ENCODE results near the gene ATXN10. TPM values are rescaled to one million over a fixed set of nuclear protein-coding genes. Genes with fewer than 3 reads are reported as not detected.

The ATXN10 gene
- total and polyA plus RNA-seq, 10 of the 15 experiments (the other 5 are each of a cell fraction or from before 2014, with no cell fraction given): 29.2 to 249 (median 146) TPM

DNA sequence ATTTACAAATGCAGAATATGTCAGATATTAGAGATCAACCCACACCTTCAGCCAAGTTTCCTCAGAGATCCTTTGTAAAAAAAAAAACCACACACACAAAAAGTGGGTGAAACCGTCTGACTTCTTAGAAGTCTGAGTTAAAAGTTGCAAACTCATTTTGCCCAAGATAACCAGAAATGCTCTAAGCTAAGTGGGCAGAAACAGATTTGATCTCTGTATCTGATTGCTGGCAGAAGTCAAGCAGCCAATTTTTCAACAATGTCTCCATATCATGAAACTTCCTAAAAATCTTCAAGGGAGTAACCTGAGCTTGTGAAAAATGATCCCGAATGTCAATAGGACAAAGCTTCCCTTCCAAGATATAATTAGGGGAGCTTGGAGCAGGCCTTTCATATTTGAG lies 28.6 kb upstream of the ATXN10 start:
- in situ Hi-C loops (cut with MboI): loop anchor here (5.0 kb wide), 1 partner anchor 324 kb away; no protein-coding TSS in a partner anchor
- Histone ChIP-seq H4K20me1 (ENCODE audit: control insufficient read depth, insufficient read depth) (no peaks in the 10 kb centered on the region), H3K79me2 (ENCODE audit: control insufficient read depth, insufficient read depth, low read length) (no peaks in the 10 kb centered on the region), H2AFZ (ENCODE audit: control insufficient read depth, low read depth, low read length) (no peak overlapping the region), H3K27ac (ENCODE audit: control insufficient read depth, insufficient read depth) (no peak overlapping the region), H3K9ac (ENCODE audit: control insufficient read depth, insufficient read depth, low read length) (no peak overlapping the region), H3K4me2 (ENCODE audit: control insufficient read depth, insufficient read depth) (no peak overlapping the region), H3K9me3 (replicated peaks; ENCODE audit: control insufficient read depth, insufficient read depth, low read length) (no peaks in the 10 kb centered on the region), H3K4me1 (ENCODE audit: control insufficient read depth, insufficient read depth, low read length) (peaks cover 5% of the 10 kb centered on the region; the same call in 1 of the 2 replicates), H3K4me3 (no peak overlapping the region), H3K27me3 (replicated peaks in 1 of 2; ENCODE audit: control insufficient read depth in 2 of 2, insufficient read depth in 2 of 2, low read length in 1 of 2) (peaks cover 2 to 3% of the 10 kb centered on the region in 2 experiments; a peak in 2 of 4 replicates), H3K36me3 (ENCODE audit: control insufficient read depth in 2 of 2, insufficient read depth in 2 of 2, low read length in 1 of 2) (no peaks in the 10 kb centered on the region)
- intact Hi-C loops (cut with micrococcal nuclease; ENCODE audit: unreplicated experiment): loop anchor here (10.0 kb wide), 1 partner anchor 222 kb away; no protein-coding TSS in a partner anchor
- ChIA-PET RAD21 (ENCODE audit: unreplicated experiment) (interaction anchor here (0.8 kb wide), 1 partner anchor 13 kb away, joined by 5 read pairs; no protein-coding TSS in a partner anchor), SMC1A (ENCODE audit: uncharacterized antibody, unreplicated experiment) (no interaction called here), POLR2A (no interaction called here), CTCF (interaction anchor here (1.3 kb wide), 1 partner anchor 220 kb away, joined by 3 read pairs; no protein-coding TSS in a partner anchor)
- no peak for FAIRE-seq
- ATAC-seq: no peak
- DNase-seq (ENCODE audit: low read depth, low spot score): no peak
- no TSS peak for BruUV-seq (replicated peaks)
- 2% methylated on average over 2 of the region's 2 CpGs for WGBS (ENCODE audit: insufficient coverage, insufficient replicate concordance, low lambda C conversion rate, missing lambda C conversion rate)
- TF ChIP-seq, protein P1, sequence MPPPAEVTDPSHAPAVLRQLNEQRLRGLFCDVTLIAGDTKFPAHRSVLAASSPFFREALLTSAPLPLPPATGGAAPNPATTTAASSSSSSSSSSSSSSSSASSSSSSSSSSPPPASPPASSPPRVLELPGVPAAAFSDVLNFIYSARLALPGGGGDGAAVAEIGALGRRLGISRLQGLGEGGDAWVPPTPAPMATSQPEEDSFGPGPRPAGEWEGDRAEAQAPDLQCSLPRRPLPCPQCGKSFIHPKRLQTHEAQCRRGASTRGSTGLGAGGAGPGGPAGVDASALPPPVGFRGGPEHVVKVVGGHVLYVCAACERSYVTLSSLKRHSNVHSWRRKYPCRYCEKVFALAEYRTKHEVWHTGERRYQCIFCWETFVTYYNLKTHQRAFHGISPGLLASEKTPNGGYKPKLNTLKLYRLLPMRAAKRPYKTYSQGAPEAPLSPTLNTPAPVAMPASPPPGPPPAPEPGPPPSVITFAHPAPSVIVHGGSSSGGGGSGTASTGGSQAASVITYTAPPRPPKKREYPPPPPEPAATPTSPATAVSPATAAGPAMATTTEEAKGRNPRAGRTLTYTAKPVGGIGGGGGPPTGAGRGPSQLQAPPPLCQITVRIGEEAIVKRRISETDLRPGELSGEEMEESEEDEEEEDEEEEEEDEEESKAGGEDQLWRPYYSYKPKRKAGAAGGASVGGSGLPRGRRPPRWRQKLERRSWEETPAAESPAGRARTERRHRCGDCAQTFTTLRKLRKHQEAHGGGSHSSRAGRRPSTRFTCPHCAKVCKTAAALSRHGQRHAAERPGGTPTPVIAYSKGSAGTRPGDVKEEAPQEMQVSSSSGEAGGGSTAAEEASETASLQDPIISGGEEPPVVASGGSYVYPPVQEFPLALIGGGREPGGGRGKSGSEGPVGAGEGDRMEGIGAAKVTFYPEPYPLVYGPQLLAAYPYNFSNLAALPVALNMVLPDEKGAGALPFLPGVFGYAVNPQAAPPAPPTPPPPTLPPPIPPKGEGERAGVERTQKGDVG (CRISPR knock-in tag; IDR thresholded peaks at IDR 0.05): no peak
- TF ChIP-seq, protein P2, sequence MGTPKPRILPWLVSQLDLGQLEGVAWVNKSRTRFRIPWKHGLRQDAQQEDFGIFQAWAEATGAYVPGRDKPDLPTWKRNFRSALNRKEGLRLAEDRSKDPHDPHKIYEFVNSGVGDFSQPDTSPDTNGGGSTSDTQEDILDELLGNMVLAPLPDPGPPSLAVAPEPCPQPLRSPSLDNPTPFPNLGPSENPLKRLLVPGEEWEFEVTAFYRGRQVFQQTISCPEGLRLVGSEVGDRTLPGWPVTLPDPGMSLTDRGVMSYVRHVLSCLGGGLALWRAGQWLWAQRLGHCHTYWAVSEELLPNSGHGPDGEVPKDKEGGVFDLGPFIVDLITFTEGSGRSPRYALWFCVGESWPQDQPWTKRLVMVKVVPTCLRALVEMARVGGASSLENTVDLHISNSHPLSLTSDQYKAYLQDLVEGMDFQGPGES (IDR thresholded peaks at IDR 0.05): no peak
- TF ChIP-seq, protein P3, sequence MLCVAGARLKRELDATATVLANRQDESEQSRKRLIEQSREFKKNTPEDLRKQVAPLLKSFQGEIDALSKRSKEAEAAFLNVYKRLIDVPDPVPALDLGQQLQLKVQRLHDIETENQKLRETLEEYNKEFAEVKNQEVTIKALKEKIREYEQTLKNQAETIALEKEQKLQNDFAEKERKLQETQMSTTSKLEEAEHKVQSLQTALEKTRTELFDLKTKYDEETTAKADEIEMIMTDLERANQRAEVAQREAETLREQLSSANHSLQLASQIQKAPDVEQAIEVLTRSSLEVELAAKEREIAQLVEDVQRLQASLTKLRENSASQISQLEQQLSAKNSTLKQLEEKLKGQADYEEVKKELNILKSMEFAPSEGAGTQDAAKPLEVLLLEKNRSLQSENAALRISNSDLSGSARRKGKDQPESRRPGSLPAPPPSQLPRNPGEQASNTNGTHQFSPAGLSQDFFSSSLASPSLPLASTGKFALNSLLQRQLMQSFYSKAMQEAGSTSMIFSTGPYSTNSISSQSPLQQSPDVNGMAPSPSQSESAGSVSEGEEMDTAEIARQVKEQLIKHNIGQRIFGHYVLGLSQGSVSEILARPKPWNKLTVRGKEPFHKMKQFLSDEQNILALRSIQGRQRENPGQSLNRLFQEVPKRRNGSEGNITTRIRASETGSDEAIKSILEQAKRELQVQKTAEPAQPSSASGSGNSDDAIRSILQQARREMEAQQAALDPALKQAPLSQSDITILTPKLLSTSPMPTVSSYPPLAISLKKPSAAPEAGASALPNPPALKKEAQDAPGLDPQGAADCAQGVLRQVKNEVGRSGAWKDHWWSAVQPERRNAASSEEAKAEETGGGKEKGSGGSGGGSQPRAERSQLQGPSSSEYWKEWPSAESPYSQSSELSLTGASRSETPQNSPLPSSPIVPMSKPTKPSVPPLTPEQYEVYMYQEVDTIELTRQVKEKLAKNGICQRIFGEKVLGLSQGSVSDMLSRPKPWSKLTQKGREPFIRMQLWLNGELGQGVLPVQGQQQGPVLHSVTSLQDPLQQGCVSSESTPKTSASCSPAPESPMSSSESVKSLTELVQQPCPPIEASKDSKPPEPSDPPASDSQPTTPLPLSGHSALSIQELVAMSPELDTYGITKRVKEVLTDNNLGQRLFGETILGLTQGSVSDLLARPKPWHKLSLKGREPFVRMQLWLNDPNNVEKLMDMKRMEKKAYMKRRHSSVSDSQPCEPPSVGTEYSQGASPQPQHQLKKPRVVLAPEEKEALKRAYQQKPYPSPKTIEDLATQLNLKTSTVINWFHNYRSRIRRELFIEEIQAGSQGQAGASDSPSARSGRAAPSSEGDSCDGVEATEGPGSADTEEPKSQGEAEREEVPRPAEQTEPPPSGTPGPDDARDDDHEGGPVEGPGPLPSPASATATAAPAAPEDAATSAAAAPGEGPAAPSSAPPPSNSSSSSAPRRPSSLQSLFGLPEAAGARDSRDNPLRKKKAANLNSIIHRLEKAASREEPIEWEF (IDR thresholded peaks at IDR 0.05; ENCODE audit: insufficient replicate concordance, low read depth, low read length): no peak
- TF ChIP-seq, protein P4, sequence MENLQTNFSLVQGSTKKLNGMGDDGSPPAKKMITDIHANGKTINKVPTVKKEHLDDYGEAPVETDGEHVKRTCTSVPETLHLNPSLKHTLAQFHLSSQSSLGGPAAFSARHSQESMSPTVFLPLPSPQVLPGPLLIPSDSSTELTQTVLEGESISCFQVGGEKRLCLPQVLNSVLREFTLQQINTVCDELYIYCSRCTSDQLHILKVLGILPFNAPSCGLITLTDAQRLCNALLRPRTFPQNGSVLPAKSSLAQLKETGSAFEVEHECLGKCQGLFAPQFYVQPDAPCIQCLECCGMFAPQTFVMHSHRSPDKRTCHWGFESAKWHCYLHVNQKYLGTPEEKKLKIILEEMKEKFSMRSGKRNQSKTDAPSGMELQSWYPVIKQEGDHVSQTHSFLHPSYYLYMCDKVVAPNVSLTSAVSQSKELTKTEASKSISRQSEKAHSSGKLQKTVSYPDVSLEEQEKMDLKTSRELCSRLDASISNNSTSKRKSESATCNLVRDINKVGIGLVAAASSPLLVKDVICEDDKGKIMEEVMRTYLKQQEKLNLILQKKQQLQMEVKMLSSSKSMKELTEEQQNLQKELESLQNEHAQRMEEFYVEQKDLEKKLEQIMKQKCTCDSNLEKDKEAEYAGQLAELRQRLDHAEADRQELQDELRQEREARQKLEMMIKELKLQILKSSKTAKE (IDR thresholded peaks at IDR 0.05; ENCODE audit: low read depth, poor library complexity, severe bottlenecking): no peak
- TF ChIP-seq SRF (IDR thresholded peaks at IDR 0.05; ENCODE audit: low read depth in 2 of 2, low read length in 2 of 2) (no peak), PAX5 (IDR thresholded peaks at IDR 0.05; ENCODE audit: borderline replicate concordance, low read depth, low read length) (no peak), BCL11A (IDR thresholded peaks at IDR 0.05; ENCODE audit: low read depth, low read length) (no peak), HCFC1 (IDR thresholded peaks at IDR 0.05; ENCODE audit: low read length) (no peak), KDM1A (IDR thresholded peaks at IDR 0.05; ENCODE audit: borderline replicate concordance) (no peak), HDAC2 (IDR thresholded peaks at IDR 0.05) (no peak), TARDBP (IDR thresholded peaks at IDR 0.05; ENCODE audit: borderline replicate concordance) (no peak)

Data from GM12878 (cell line).